ENCODE data around the gene ARL16.

GRCh38 chr17:81672954-81673353 is 10.6 kb downstream of the ARL16 start:
- TF ChIP-seq CTCF (IDR thresholded peaks at IDR 0.05; ENCODE audit: insufficient read depth, low read length) (no peak), SPI1 (IDR thresholded peaks at IDR 0.05; ENCODE audit: borderline replicate concordance, low read depth) (no peak), POLR2AphosphoS5 (IDR thresholded peaks at IDR 0.05; ENCODE audit: low read depth) (no peak), REST (IDR thresholded peaks at IDR 0.05; ENCODE audit: insufficient replicate concordance, low read depth) (no peak), GABPA (IDR thresholded peaks at IDR 0.05; ENCODE audit: low read depth) (no peak)

Measured in HL-60 (cell line).